AG04449 (cell line): ENCODE results near the gene GNG7.

Experiments used
- CTCF ChIA-PET: fragments of 350-600 bp; formaldehyde crosslinking; extraction: SDS; loops from one replicate; lab custom pipeline; 2021; ENCODE audit warnings: antibody characterized with exemption; lab: Yijun Ruan, JAX
- POLR2A ChIA-PET: fragments of 400-600, 350-600 bp; formaldehyde crosslinking; extraction: SDS; loops from one replicate; lab custom pipeline; 2020; ENCODE audit warnings: antibody characterized with exemption, inconsistent platforms; lab: Yijun Ruan, JAX
- DNase-seq: peaks from one replicate; pipeline ENCODE4 v3.0.0-alpha.2; 2010; ENCODE audit warnings: low read depth, low spot score
- H3K4me3 ChIP-seq: 2 replicates; pipeline ENCODE4 v1.5.1; 2011; ENCODE audit warnings: low read depth, mild to moderate bottlenecking, control low read depth, low read length
- CTCF ChIP-seq: IDR thresholded peaks from one replicate; pipeline ENCODE4 v1.5.1; 2011; ENCODE audit warnings: mild to moderate bottlenecking, moderate library complexity, low read length, control low read depth, inconsistent platforms; ENCODE audit not compliant: insufficient read depth; ENCODE audit errors: missing control alignments

GNG7 gene

GRCh38 chr19:2619076-2619475 lies 83.4 kb downstream of the GNG7 start:
- POLR2A ChIA-PET, result interaction anchor here (0.6 to 1.9 kb wide), 2 partner anchors 143 to 196 kb away, joined by 3 to 10 read pairs; partner anchors contain the start of gene GADD45B
- no peak for DNase-seq

GRCh38 chr19:2618611-2619010 lies 83.9 kb downstream of the GNG7 start:
- CTCF ChIA-PET, result interaction anchor here (1.5 to 6.0 kb wide), 4 partner anchors 9 to 155 kb away, joined by 3 to 50 read pairs (median 6); no protein-coding TSS in a partner anchor
- no peak for DNase-seq
- POLR2A ChIA-PET, result interaction anchor here (0.6 to 1.9 kb wide), 2 partner anchors 142 to 195 kb away, joined by 3 to 10 read pairs; partner anchors contain the start of gene GADD45B
- H3K4me3 ChIP-seq, result no peak overlapping the region
- TF ChIP-seq CTCF, result no peak

More at GRCh38 chr19:2619076-2619475, 83.4 kb downstream of the GNG7 start:
- no peak for TF ChIP-seq CTCF
- H3K4me3 ChIP-seq, result no peak overlapping the region
- CTCF ChIA-PET, result interaction anchor here (1.5 to 6.0 kb wide), 4 partner anchors 10 to 156 kb away, joined by 3 to 50 read pairs (median 6); no protein-coding TSS in a partner anchor

- ChIA-PET CTCF (interaction anchor here (1.2 to 8.8 kb wide), 8 partner anchors 8 to 154 kb away, joined by 3 to 232 read pairs (median 6); partner anchors contain the start of gene GADD45B), POLR2A (interaction anchor here (1.9 kb wide), 1 partner anchor 141 kb away, joined by 10 read pairs; the partner anchor contains the start of gene GADD45B)
- H3K4me3 ChIP-seq, result no peak overlapping the region
- no peak for DNase-seq
- TF ChIP-seq CTCF, result no peak
Observed at GRCh38 chr19:2617393-2618165, 84.9 kb downstream of the GNG7 start.

GRCh38 chr19:2616741-2617392 lies 85.6 kb downstream of the GNG7 start:
- DNase-seq, result no peak
- POLR2A ChIA-PET, result interaction anchor here (2.2 kb wide), 1 partner anchor 141 kb away, joined by 15 read pairs; the partner anchor contains the start of gene GADD45B
- no peak for TF ChIP-seq CTCF
- CTCF ChIA-PET, result interaction anchor here (0.7 to 8.8 kb wide), 5 partner anchors 15 to 197 kb away, joined by 3 to 232 read pairs (median 5); partner anchors contain the start of gene GADD45B
- no peak overlapping the region for H3K4me3 ChIP-seq

GRCh38 chr19:2615782-2616181 lies 86.7 kb downstream of the GNG7 start:
- no peak for DNase-seq
- ChIA-PET POLR2A (interaction anchor here (1.1 to 2.2 kb wide), 2 partner anchors 138 to 139 kb away, joined by 3 to 15 read pairs; partner anchors contain the start of gene GADD45B), CTCF (interaction anchor here (1.1 to 8.8 kb wide), 4 partner anchors 14 to 190 kb away, joined by 3 to 232 read pairs (median 59); partner anchors contain the start of gene TIMM13)
- no peak overlapping the region for H3K4me3 ChIP-seq
- TF ChIP-seq CTCF, result no peak
